Adipocyte (in vitro differentiated cells): ENCODE results near the gene GATA3.
A peak's percentile ranks its signal among the peaks of the same experiment; 100 is the strongest.

Experiments used
- DNase-seq: peaks from one replicate; pipeline ENCODE4 v3.0.0-alpha.2; 2015; ENCODE audit warnings: low read depth
- H3K27me3 ChIP-seq: replicated peaks from 2 replicates; pipeline ENCODE4 v1.7.0; 2013; ENCODE audit warnings: mild to moderate bottlenecking, low read length, moderate library complexity; ENCODE audit not compliant: control insufficient read depth, insufficient read depth
- H3K36me3 ChIP-seq: 2 replicates; pipeline ENCODE4 v1.7.0; 2013; ENCODE audit warnings: low read length, mild to moderate bottlenecking, moderate library complexity; ENCODE audit not compliant: control insufficient read depth, insufficient read depth, severe bottlenecking
- H3K4me1 ChIP-seq: 2 replicates; pipeline ENCODE4 v1.7.0; 2013; ENCODE audit warnings: mild to moderate bottlenecking, low read length, moderate library complexity; ENCODE audit not compliant: control insufficient read depth, insufficient read depth
- H3K4me3 ChIP-seq: 2 replicates; pipeline ENCODE4 v1.7.0; 2013; ENCODE audit warnings: mild to moderate bottlenecking, low read length, moderate library complexity
- H3K9ac ChIP-seq: 2 replicates; pipeline ENCODE4 v1.7.0; 2013; ENCODE audit warnings: mild to moderate bottlenecking, low read length, moderate library complexity
- H3K9me3 ChIP-seq: 2 replicates; pipeline ENCODE4 v1.7.0; 2013; ENCODE audit warnings: mild to moderate bottlenecking, low read length, moderate library complexity; ENCODE audit not compliant: control insufficient read depth

The GATA3 gene

DNA sequence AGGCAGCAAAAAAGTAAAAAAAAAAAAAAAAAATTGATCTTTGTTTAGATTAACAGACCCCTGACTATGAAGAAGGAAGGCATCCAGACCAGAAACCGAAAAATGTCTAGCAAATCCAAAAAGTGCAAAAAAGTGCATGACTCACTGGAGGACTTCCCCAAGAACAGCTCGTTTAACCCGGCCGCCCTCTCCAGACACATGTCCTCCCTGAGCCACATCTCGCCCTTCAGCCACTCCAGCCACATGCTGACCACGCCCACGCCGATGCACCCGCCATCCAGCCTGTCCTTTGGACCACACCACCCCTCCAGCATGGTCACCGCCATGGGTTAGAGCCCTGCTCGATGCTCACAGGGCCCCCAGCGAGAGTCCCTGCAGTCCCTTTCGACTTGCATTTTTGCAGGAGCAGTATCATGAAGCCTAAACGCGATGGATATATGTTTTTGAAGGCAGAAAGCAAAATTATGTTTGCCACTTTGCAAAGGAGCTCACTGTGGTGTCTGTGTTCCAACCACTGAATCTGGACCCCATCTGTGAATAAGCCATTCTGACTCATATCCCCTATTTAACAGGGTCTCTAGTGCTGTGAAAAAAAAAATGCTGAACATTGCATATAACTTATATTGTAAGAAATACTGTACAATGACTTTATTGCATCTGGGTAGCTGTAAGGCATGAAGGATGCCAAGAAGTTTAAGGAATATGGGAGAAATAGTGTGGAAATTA lies 19.4 kb downstream of the GATA3 start:
- Histone ChIP-seq H3K4me1 (peaks cover 4% of the 10 kb centered on the region), H3K9me3 (no peaks in the 10 kb centered on the region), H3K4me3 (no peak overlapping the region), H3K36me3 (no peaks in the 10 kb centered on the region), H3K27me3 (peaks cover 24% of the 10 kb centered on the region), H3K9ac (no peak overlapping the region)
- DNase-seq = no peak

- peaks cover 4% of the 10 kb centered on the region for H3K4me1 ChIP-seq
- DNase-seq = no peak
- H3K27me3 ChIP-seq = peaks cover 24% of the 10 kb centered on the region
- H3K9me3 ChIP-seq = no peaks in the 10 kb centered on the region
- H3K9ac ChIP-seq = no peak overlapping the region
- H3K36me3 ChIP-seq = no peaks in the 10 kb centered on the region
- H3K4me3 ChIP-seq = no peak overlapping the region
Observed at GRCh38 chr10:8074881-8075280, 20.4 kb downstream of the GATA3 start.

DNA sequence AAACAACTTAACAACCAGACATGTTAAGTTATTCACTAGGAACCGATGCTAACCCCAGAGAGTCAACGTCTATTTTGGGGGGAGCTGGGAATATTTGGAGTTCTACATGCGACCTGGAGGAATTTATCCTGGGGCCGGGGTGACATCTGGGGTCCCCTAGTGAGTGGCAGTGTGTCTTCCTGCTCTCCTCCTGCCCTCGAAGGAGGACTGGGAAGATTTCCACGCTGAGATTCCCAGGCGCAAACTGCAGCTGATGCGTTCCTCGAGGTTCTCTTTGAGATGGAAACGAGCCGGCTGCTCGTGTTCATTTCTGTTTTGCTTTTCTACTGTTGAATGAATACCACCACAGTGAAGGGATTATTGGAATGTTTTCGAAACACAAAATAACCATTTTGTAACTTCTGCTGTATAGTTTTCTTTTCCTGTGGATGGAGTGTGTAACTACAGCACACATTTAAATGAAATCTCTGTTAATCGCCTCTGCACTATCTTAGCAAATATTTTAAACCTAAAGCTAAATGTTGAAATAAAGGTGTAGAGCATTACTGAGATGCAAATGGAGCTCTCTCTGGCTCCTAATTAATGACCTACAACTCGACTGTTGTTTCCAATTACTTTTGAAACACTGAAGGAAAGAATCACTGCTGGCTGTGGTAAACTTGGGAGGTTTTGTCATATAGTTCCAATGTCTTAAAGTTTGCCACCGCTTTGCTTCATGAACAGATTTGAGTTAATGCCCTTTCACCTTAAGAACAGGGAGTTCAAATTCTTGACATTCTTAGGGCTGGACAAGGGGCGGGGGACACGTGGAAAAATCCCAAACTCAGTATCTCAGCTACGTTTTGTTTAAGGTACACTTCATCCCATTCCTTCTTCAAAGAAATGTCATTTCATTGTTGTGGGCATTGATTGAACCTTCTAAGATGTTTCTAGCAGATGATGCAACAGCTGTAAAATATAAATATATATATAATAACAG lies 21.1 kb downstream of the GATA3 start:
- Histone ChIP-seq H3K9me3 (no peaks in the 10 kb centered on the region), H3K27me3 (peaks cover 23% of the 10 kb centered on the region), H3K9ac (no peak overlapping the region), H3K4me1 (peaks cover 4% of the 10 kb centered on the region), H3K36me3 (no peaks in the 10 kb centered on the region), H3K4me3 (no peak overlapping the region)
- DNase-seq = no peak

- H3K9me3 ChIP-seq = no peaks in the 10 kb centered on the region
- H3K9ac ChIP-seq = no peak overlapping the region
- peaks cover 4% of the 10 kb centered on the region for H3K4me1 ChIP-seq
- no peak overlapping the region for H3K4me3 ChIP-seq
- no peaks in the 10 kb centered on the region for H3K36me3 ChIP-seq
- H3K27me3 ChIP-seq = peaks cover 26% of the 10 kb centered on the region
- DNase-seq = no peak
Observed at GRCh38 chr10:8076933-8077332, 22.4 kb downstream of the GATA3 start.

GRCh38 chr10:8078027-8078426 lies 23.5 kb downstream of the GATA3 start:
- Histone ChIP-seq H3K36me3 (no peaks in the 10 kb centered on the region), H3K9ac (no peak overlapping the region), H3K4me3 (no peak overlapping the region), H3K4me1 (peaks cover 4% of the 10 kb centered on the region), H3K27me3 (peaks cover 32% of the 10 kb centered on the region), H3K9me3 (no peaks in the 10 kb centered on the region)
- no peak for DNase-seq

DNA sequence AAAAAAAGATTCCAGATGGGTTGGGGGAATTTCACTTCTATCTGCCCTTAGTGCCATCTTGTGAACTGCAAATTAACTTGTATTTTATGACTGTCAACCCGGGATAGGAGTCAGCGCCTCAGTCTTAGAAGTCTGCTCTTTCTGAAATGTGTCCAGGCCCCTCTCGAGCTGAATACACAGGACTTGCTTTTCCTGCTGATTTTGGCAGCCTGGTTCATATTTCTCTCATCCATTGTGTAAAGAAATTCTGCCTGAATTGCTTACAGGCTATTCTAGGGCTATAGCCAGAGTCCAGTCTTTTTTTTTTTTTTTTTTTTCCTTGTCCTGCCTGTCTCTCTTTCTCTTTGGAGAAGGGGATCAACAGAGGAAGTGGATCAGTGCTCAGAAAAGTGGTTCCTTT lies 24.6 kb downstream of the GATA3 start:
- peaks cover 4% of the 10 kb centered on the region for H3K4me1 ChIP-seq
- no peak for DNase-seq
- H3K9me3 ChIP-seq = no peaks in the 10 kb centered on the region

GRCh38 chr10:8084799-8085198 lies 30.3 kb downstream of the GATA3 start:
- DNase-seq = peak; percentile 60
- no peak overlapping the region for H3K9ac ChIP-seq
- H3K36me3 ChIP-seq = no peaks in the 10 kb centered on the region
- H3K4me1 ChIP-seq = no peaks in the 10 kb centered on the region
- no peak overlapping the region for H3K4me3 ChIP-seq
- H3K9me3 ChIP-seq = no peaks in the 10 kb centered on the region
- H3K27me3 ChIP-seq = peaks cover 28% of the 10 kb centered on the region

More for the DNA sequence above, 24.6 kb downstream of the GATA3 start:
- Histone ChIP-seq H3K9ac (no peak overlapping the region), H3K27me3 (peaks cover 34% of the 10 kb centered on the region), H3K36me3 (no peaks in the 10 kb centered on the region), H3K4me3 (no peak overlapping the region)

DNA sequence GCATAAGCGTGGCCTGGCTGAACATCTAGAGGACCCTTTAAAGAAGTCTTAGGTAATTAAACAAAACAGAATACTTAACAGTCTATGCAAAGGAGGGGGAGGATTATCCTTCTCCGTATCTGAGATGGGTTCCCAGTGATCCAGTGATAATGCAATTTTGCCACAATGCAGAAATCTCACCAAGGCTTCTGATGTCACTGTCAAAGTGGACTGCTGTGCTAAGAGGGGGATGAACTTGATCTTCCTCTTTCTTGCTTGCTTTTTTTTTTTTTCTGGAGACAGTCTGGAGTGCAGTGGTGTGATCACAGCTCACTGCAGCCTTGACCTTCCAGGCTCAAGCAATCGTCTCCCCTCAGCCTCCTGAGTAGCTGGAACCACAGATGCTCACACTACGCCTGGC lies 30.8 kb downstream of the GATA3 start:
- Histone ChIP-seq H3K9me3 (no peaks in the 10 kb centered on the region), H3K9ac (no peak overlapping the region), H3K4me3 (no peak overlapping the region), H3K27me3 (peaks cover 28% of the 10 kb centered on the region), H3K4me1 (no peaks in the 10 kb centered on the region), H3K36me3 (no peaks in the 10 kb centered on the region)
- DNase-seq = peak; percentile 8

- Histone ChIP-seq H3K9me3 (no peaks in the 10 kb centered on the region), H3K4me1 (no peaks in the 10 kb centered on the region), H3K9ac (no peak overlapping the region), H3K27me3 (peaks cover 25% of the 10 kb centered on the region), H3K36me3 (no peaks in the 10 kb centered on the region), H3K4me3 (no peak overlapping the region)
- no peak for DNase-seq
Observed at GRCh38 chr10:8086315-8086714, 31.8 kb downstream of the GATA3 start.

GRCh38 chr10:8088504-8088903 lies 34.0 kb downstream of the GATA3 start:
- Histone ChIP-seq H3K4me3 (no peak overlapping the region), H3K27me3 (peaks cover 11% of the 10 kb centered on the region), H3K4me1 (no peaks in the 10 kb centered on the region), H3K9me3 (no peaks in the 10 kb centered on the region), H3K9ac (no peak overlapping the region), H3K36me3 (no peaks in the 10 kb centered on the region)
- no peak for DNase-seq

GRCh38 chr10:8092428-8092827 lies 37.9 kb downstream of the GATA3 start:
- H3K9me3 ChIP-seq = no peaks in the 10 kb centered on the region
- H3K36me3 ChIP-seq = no peaks in the 10 kb centered on the region
- H3K9ac ChIP-seq = no peak overlapping the region
- H3K27me3 ChIP-seq = no peaks in the 10 kb centered on the region
- H3K4me3 ChIP-seq = no peak overlapping the region
- H3K4me1 ChIP-seq = no peaks in the 10 kb centered on the region
- no peak for DNase-seq
